H1 (cell line): Measurements from ENCODE around the gene INPP4A. TPM values are rescaled to one million over a fixed set of nuclear protein-coding genes. Genes with fewer than 3 reads are reported as not detected.

Experiments used
- CTCF ChIA-PET: fragments of 300-600 bp; sonication (Branson Sonifier 250); formaldehyde crosslinking; loops from one replicate; lab custom pipeline; 2021; ENCODE audit not compliant: partially characterized antibody; lab: Charles Lee
- POLR2A ChIA-PET: fragments of 300-600 bp; sonication (Branson Sonifier 250); formaldehyde crosslinking; loops from one replicate; lab custom pipeline; 2021; ENCODE audit warnings: inconsistent platforms; ENCODE audit not compliant: partially characterized antibody; lab: Charles Lee
- DNase-seq, 2 experiments: peaks; one replicate each; pipeline versions ENCODE4 v3.0.0 to v3.0.0-alpha.2; 2010 to 2022; ENCODE audit warnings: low spot score in 2 of 2, low read depth in 1 of 2, mixed read lengths in 1 of 2
- FAIRE-seq: peaks from 2 replicates; lab custom pipeline; 2011; peaks lifted over from hg19 to GRCh38; lab: Jason Lieb, UNC
- H2AFZ ChIP-seq: 2 replicates; pipeline ENCODE4 v1.8.1; 2012; ENCODE audit warnings: low read length, inconsistent platforms
- H2AK5ac ChIP-seq: 2 replicates; pipeline ENCODE4 v1.6.1; 2013; ENCODE audit warnings: low read depth, low read length
- H2BK120ac ChIP-seq: replicated peaks from 2 replicates; pipeline ENCODE3; 2013; ENCODE audit warnings: low read depth, low read length, inconsistent platforms
- H2BK12ac ChIP-seq: 2 replicates; pipeline ENCODE4 v1.6.1; 2013; ENCODE audit warnings: low read depth, low read length
- H2BK15ac ChIP-seq: 2 replicates; pipeline ENCODE4 v1.6.1; 2013; ENCODE audit warnings: low read length
- H2BK20ac ChIP-seq: 2 replicates; pipeline ENCODE4 v1.6.1; 2013; ENCODE audit warnings: low read length
- H2BK5ac ChIP-seq: 2 replicates; pipeline ENCODE4 v1.6.1; 2013; ENCODE audit warnings: low read depth, low read length
- H3K14ac ChIP-seq: 2 replicates; pipeline ENCODE4 v1.6.1; 2013; ENCODE audit warnings: inconsistent platforms; ENCODE audit not compliant: insufficient read length
- H3K18ac ChIP-seq: 2 replicates; pipeline ENCODE4 v1.6.1; 2013; ENCODE audit warnings: low read length; ENCODE audit errors: extremely low read depth
- H3K23ac ChIP-seq: 2 replicates; pipeline ENCODE4 v1.6.1; 2013; ENCODE audit warnings: inconsistent platforms; ENCODE audit not compliant: insufficient read length
- H3K23me2 ChIP-seq: 2 replicates; pipeline ENCODE4 v1.6.1; 2013; ENCODE audit warnings: low read depth, low read length
- H3K27ac ChIP-seq: 2 replicates; pipeline ENCODE4 v1.6.1; 2011; ENCODE audit warnings: low read depth, low read length, inconsistent platforms
- H3K27me3 ChIP-seq, 4 experiments: replicated peaks in 1 of 4; 1 replicate in 1 of 4; 2 replicates in 3 of 4; pipeline versions ENCODE4 v1.6.1 to v1.8.1; 2011 to 2013; ENCODE audit warnings: low read length in 3 of 4, mild to moderate bottlenecking in 3 of 4, inconsistent platforms in 2 of 4, mixed read lengths in 2 of 4, moderate library complexity in 1 of 4; ENCODE audit not compliant: control insufficient read depth in 3 of 4, insufficient read depth in 3 of 4; ENCODE audit errors: extremely low read depth in 1 of 4
- H3K36me3 ChIP-seq, 4 experiments: 2 replicates each; pipeline versions ENCODE4 v1.6.1 to v1.8.1; 2011 to 2013; ENCODE audit warnings: mild to moderate bottlenecking in 4 of 4, low read length in 3 of 4, moderate library complexity in 2 of 4, control low read depth in 1 of 4, inconsistent platforms in 1 of 4; ENCODE audit not compliant: insufficient read depth in 4 of 4, control insufficient read depth in 2 of 4
- H3K4ac ChIP-seq: replicated peaks from 2 replicates; pipeline ENCODE3; 2013; ENCODE audit warnings: low read length, low read depth, mixed read lengths, inconsistent platforms; ENCODE audit not compliant: insufficient read length
- H3K4me1 ChIP-seq, 4 experiments: replicated peaks in 1 of 4; 1 replicate in 1 of 4; 2 replicates in 3 of 4; pipeline versions ENCODE4 v1.6.1 to v1.8.1; 2011 to 2013; ENCODE audit warnings: low read length in 3 of 4, inconsistent platforms in 2 of 4, mixed read lengths in 1 of 4; ENCODE audit not compliant: insufficient read depth in 4 of 4, control insufficient read depth in 3 of 4
- H3K4me2 ChIP-seq, 2 experiments: 2 replicates each; pipeline versions ENCODE4 v1.6.1 to v1.8.1; 2011 to 2013; ENCODE audit warnings: low read depth in 2 of 2, low read length in 2 of 2, control low read depth in 1 of 2, inconsistent platforms in 1 of 2, mild to moderate bottlenecking in 1 of 2; ENCODE audit not compliant: insufficient read depth in 1 of 2
- H3K4me3 ChIP-seq, 4 experiments: fragments of 200-600, 300-600 bp in 1 of 4; sonication (generic), shearing (Covaris generic), sonication (Bioruptor Twin) in 1 of 4; 2 replicates each; pipeline versions ENCODE4 v1.5.1 to v1.8.1; 2011 to 2016; ENCODE audit warnings: low read length in 4 of 4, low read depth in 3 of 4, control low read depth in 2 of 4, inconsistent platforms in 2 of 4, mild to moderate bottlenecking in 2 of 4, mixed read lengths in 1 of 4, moderate library complexity in 1 of 4; ENCODE audit not compliant: insufficient read depth in 2 of 4; ENCODE audit errors: extremely low read depth in 1 of 4
- H3K56ac ChIP-seq: replicated peaks from 2 replicates; pipeline ENCODE3; 2013; ENCODE audit warnings: low read depth, mild to moderate bottlenecking, mixed read lengths, low read length, inconsistent platforms; ENCODE audit not compliant: insufficient read length
- H3K79me1 ChIP-seq: 2 replicates; pipeline ENCODE4 v1.6.1; 2013; ENCODE audit warnings: low read depth, low read length, control low read depth
- H3K79me2 ChIP-seq, 2 experiments: 2 replicates each; pipeline versions ENCODE4 v1.6.1 to v1.8.1; 2012 to 2013; ENCODE audit warnings: low read length in 2 of 2, mild to moderate bottlenecking in 2 of 2, inconsistent platforms in 1 of 2; ENCODE audit not compliant: insufficient read depth in 2 of 2, control insufficient read depth in 1 of 2
- H3K9ac ChIP-seq, 4 experiments: replicated peaks in 1 of 4; 1 replicate in 1 of 4; 2 replicates in 3 of 4; pipeline versions ENCODE4 v1.6.1 to v1.8.1; 2011 to 2013; ENCODE audit warnings: low read depth in 3 of 4, low read length in 3 of 4, control low read depth in 2 of 4, mild to moderate bottlenecking in 2 of 4, moderate library complexity in 2 of 4, inconsistent platforms in 1 of 4; ENCODE audit errors: extremely low read depth in 1 of 4
- H3K9me3 ChIP-seq, 2 experiments: 2 replicates each; pipeline versions ENCODE4 v1.6.1 to v1.8.1; 2012 to 2013; ENCODE audit warnings: mild to moderate bottlenecking in 2 of 2, moderate library complexity in 2 of 2, control low read depth in 1 of 2, inconsistent platforms in 1 of 2, low read depth in 1 of 2, low read length in 1 of 2, mixed read lengths in 1 of 2; ENCODE audit not compliant: insufficient read depth in 2 of 2
- H4K20me1 ChIP-seq, 2 experiments: replicated peaks in 1 of 2; 2 replicates each; pipeline versions ENCODE3 to v1.8.1; 2011 to 2013; ENCODE audit warnings: inconsistent platforms in 2 of 2, low read length in 2 of 2, mild to moderate bottlenecking in 1 of 2; ENCODE audit not compliant: insufficient read depth in 2 of 2, control insufficient read depth in 1 of 2
- H4K5ac ChIP-seq: 2 replicates; pipeline ENCODE4 v1.6.1; 2013; ENCODE audit warnings: low read length, low read depth, mixed read lengths, inconsistent platforms; ENCODE audit not compliant: insufficient read length
- H4K8ac ChIP-seq: 2 replicates; pipeline ENCODE4 v1.8.0; 2013; ENCODE audit warnings: mild to moderate bottlenecking, moderate library complexity, low read length, inconsistent platforms; ENCODE audit not compliant: insufficient read depth; ENCODE audit errors: extremely low read depth
- H4K91ac ChIP-seq: replicated peaks from 2 replicates; pipeline ENCODE3; 2013; ENCODE audit warnings: low read length, mixed read lengths, inconsistent platforms; ENCODE audit not compliant: insufficient read length
- CREB1 ChIP-seq: IDR thresholded peaks from 2 replicates; pipeline ENCODE4 v1.6.1; 2012; ENCODE audit warnings: inconsistent platforms
- SP1 ChIP-seq: IDR thresholded peaks from 2 replicates; pipeline ENCODE4 v1.6.1; 2011; ENCODE audit warnings: low read depth, low read length
- WGBS, 2 experiments: shearing (Covaris generic) in 1 of 2; methylation state at CpG; one replicate each; pipeline versions ENCODE4 v1.1.6 to v1.1.7; 2013 to 2015; ENCODE audit warnings: low lambda C conversion rate in 2 of 2, mixed read lengths in 2 of 2, inconsistent platforms in 1 of 2, low coverage in 1 of 2, missing lambda C conversion rate in 1 of 2; ENCODE audit not compliant: insufficient replicate concordance in 2 of 2, insufficient coverage in 1 of 2, insufficient read length in 1 of 2; ENCODE audit errors: extremely low coverage in 1 of 2, missing lambda C conversion rate in 1 of 2; 5-methylcytosine and 5-hydroxymethylcytosine counted together
- polyA plus RNA-seq, 7 experiments: library from polyadenylated mRNA; depleted of rRNA in 3 of 7; stranded (reverse) in 5 of 7; unstranded in 2 of 7; fragments of >200 nt in 5 of 7; fragments of 200-250 nt in 2 of 7; gene quantifications; 1 replicate in 5 of 7; 2 replicates in 1 of 7; 4 replicates in 1 of 7; pipeline versions ENCODE4 v1.2.1 to v1.2.3, GENCODE V29; 2011 to 2013; ENCODE audit warnings: missing spikeins in 2 of 7, mixed read lengths in 2 of 7
- total RNA-seq: library from RNA; stranded (reverse); fragmentation: NEBNext Ultra II Directional; extraction: Animal tissue kit (Norgen Biotek cat#: 25700); gene quantifications from 2 replicates; pipeline ENCODE4 v1.2.1, GENCODE V29; 2021
- TF ChIP-seq, protein P1 (sequence below): IDR thresholded peaks from 2 replicates; pipeline ENCODE4 v1.6.1; 2012; ENCODE audit warnings: inconsistent platforms

The INPP4A gene
- total and polyA plus RNA-seq, 2 of the 8 experiments (the other 6 are each of a cell fraction or from before 2014, with no cell fraction given), result 25.6 to 34.3 TPM

DNA sequence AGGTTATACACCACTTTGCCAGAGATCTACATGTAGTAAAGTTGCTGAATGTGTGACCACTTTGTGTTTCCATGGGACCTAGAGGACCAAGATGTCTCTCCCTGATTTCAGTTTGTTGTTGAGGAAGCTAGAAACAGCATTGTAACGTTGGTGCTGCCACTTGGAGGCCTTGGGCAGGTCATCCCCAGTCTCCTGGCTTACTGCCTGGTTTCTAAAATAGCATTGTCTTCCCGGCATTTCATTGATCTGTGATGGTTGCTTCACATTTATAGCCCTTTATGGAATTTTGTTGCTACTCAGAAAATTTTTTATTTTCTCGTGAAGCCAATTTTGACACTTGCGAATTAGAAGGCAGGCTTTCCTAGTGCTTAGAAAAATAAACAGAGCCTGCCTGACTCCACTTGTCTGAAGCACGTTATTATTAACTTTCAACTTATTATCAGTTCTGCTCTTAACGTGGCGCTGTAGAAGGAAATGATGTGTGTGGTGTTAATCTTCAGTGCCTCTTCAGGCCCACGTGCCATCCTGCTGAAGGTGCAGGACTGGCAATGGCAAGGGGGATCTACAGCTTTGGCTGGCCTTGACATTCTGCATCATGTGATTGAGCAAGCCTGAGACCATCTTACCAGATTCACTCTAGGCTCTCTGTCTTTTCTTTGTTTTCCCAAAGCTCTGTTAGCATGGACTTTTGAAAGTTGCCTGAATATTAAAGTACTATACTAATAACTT, 59.9 kb downstream of the INPP4A start:
- Histone ChIP-seq H2AFZ (no peak overlapping the region), H4K5ac (no peak overlapping the region), H3K27me3 (no peaks in the 10 kb centered on the region), H3K79me1 (peaks cover 7% of the 10 kb centered on the region; the same call in 1 of the 2 replicates), H4K8ac (no peak overlapping the region), H3K56ac (no peak overlapping the region), H3K9me3 (no peaks in the 10 kb centered on the region), H2BK120ac (no peak overlapping the region), H3K27ac (no peak overlapping the region), H3K4me2 (no peak overlapping the region), H3K4me1 (peaks cover 0 to 4% (median 2%) of the 10 kb centered on the region in 4 experiments; a peak in 4 of 7 replicates)
- POLR2A ChIA-PET, result interaction anchor here (1.0 kb wide), 1 partner anchor 10 kb away, joined by 3 read pairs; no protein-coding TSS in a partner anchor
- TF ChIP-seq CREB1 (no peak), SP1 (no peak)
- TF ChIP-seq, protein P1, sequence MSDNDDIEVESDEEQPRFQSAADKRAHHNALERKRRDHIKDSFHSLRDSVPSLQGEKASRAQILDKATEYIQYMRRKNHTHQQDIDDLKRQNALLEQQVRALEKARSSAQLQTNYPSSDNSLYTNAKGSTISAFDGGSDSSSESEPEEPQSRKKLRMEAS, result no peak
- TF ChIP-seq, all 59 proteins: peak for 0
- no peak overlapping the region for H3K4me3 ChIP-seq
- DNase-seq, result no peak
- no peak overlapping the region for H4K91ac ChIP-seq
- H3K14ac ChIP-seq, result no peak overlapping the region
- H3K23ac ChIP-seq, result no peak overlapping the region
- H2BK12ac ChIP-seq, result no peak overlapping the region
- H3K18ac ChIP-seq, result no peak overlapping the region
- H2BK5ac ChIP-seq, result no peak overlapping the region
- no peaks in the 10 kb centered on the region for H3K23me2 ChIP-seq
- H2AK5ac ChIP-seq, result no peak overlapping the region
- no peak overlapping the region for H2BK20ac ChIP-seq
- H3K79me2 ChIP-seq, result peaks cover 0 to 47% of the 10 kb centered on the region in 2 experiments; a peak in 2 of 4 replicates
- peaks cover 2 to 5% of the 10 kb centered on the region in 2 experiments for H4K20me1 ChIP-seq
- 90% methylated on average over 8 of the region's 8 CpGs; no CpG with 5 or more reads in 1 of the 2 experiments for WGBS, 2 experiments
- H2BK15ac ChIP-seq, result no peak overlapping the region
- no peak overlapping the region for H3K4ac ChIP-seq
- no peak overlapping the region for H3K9ac ChIP-seq
- no peaks in the 10 kb centered on the region for H3K36me3 ChIP-seq
- no peak for FAIRE-seq
- CTCF ChIA-PET, result interaction anchor here (1.3 to 3.3 kb wide), 4 partner anchors 12 to 23 kb away, joined by 3 to 18 read pairs (median 4); no protein-coding TSS in a partner anchor
